GM19324 (cell line): ENCODE results near the gene LSM12.
A peak's percentile ranks its signal among the peaks of the same experiment; 100 is the strongest.
"Not testable (repeated sequence)": the region's sequence is repeated elsewhere in the genome, so short reads cannot be mapped to it uniquely, and the experiment has no call there.

ENCODE experiments used
- ATAC-seq: cut with Tn5 transposase; IDR thresholded peaks from one replicate; pipeline ENCODE4 v1.9.1; 2021; ENCODE audit warnings: mild to moderate bottlenecking, moderate library complexity; ENCODE audit not compliant: unreplicated experiment, low FRiP score

Gene LSM12

GRCh38 chr17:44045486-44045885 lies 21.0 kb downstream of the LSM12 start:
- ATAC-seq, result no peak

DNA sequence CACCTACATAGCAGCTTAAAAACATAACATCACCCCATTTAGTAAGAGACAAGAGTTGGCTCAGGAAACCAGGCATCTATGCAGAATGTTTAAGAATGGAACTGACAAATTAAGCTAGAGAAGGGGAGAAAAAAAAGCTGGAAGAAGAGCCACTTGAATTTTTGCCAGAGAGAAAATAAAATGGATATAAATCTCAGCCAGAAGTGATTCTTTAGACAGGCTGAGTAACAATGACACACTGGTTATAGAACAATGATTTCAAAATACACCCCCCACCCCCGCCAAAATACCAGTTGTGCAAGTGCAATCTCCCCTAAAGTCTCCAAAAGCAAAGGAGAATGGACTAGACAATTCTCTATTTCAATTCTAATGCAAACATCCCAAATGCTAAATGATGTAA lies 22.4 kb downstream of the LSM12 start:
- ATAC-seq, result no peak

- ATAC-seq, result no peak
Measured at GRCh38 chr17:44043272-44043696, 23.2 kb downstream of the LSM12 start.

- no peak for ATAC-seq
Measured at GRCh38 chr17:44039829-44040635, 26.4 kb downstream of the LSM12 start.

GRCh38 chr17:44038604-44039011 lies 27.9 kb downstream of the LSM12 start:
- no peak for ATAC-seq

- ATAC-seq, result no peak
Measured at GRCh38 chr17:44037471-44037870, 29.0 kb downstream of the LSM12 start.

- not testable (repeated sequence) for ATAC-seq
Measured at GRCh38 chr17:44034688-44035087, 31.8 kb downstream of the LSM12 start.

DNA sequence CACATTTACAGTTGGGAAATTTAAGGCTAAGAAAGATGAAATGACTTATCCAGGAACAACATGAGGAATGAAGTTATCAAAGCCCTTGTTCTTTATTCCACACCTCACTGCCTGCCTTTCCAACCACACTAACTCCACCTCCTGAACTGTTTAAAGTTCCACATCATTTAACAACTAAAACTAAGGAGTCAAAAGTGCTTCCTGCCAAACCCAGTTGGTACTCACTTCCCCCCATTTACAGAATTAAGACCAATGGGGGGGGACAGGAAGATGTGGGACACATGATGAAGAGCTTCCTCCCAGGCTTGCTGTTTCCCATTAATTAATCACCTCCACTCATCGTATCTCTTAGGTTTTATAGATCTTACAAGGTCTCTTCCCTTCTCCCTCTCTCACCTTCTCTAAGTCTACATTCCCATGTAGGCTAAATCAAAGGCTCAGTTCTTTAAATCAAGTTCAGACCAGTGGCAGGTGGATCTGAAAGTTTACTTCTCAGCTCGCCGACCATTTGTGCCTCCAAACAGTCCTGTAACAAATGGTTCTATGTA lies 32.5 kb downstream of the LSM12 start:
- no peak for ATAC-seq

DNA sequence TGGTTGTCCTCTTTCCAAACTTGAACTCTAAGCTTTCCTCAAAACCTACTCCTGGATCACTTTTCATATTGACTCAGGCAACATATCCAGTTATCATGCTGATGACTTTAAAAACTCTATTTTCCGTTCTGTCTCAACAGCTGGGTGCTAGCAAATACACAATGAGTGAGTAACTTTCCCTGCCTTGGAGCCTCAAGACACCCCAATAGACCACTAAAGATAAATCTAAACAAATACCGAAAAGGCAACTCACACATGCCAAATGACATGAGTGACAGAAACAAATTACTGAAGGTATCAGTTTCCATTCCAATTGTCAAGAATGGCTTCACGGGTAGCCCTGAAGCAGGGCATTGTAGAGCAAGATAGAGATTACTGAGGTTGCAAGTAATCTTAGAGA lies 36.0 kb downstream of the LSM12 start:
- no peak for ATAC-seq

DNA sequence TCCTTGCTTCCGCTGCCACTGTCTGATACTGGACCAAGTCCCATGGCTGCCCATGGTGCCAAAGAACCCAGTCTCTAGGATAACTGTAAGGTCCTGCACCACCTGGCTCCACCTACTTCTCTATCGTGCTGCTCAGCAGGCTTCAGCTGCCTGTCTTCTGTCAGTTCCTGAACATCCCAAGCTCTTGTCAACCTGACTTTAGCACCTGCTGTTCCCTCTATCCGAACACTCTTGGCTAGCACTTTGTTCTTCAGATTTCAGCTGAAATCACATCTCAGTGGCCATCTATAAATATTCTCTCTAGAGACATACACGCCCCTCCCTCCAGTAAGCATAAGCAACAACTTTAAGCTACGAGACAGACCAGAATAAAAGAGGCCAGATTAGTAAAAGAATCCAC lies 36.7 kb downstream of the LSM12 start:
- no peak for ATAC-seq

GRCh38 chr17:44024853-44025252 lies 41.6 kb downstream of the LSM12 start:
- ATAC-seq, result no peak

GRCh38 chr17:44024271-44024663 lies 42.2 kb downstream of the LSM12 start:
- no peak for ATAC-seq

- no peak for ATAC-seq
Measured at GRCh38 chr17:44023545-44024270, 42.8 kb downstream of the LSM12 start.

- no peak for ATAC-seq
Measured at GRCh38 chr17:44022246-44022645, 44.2 kb downstream of the LSM12 start.

GRCh38 chr17:44021227-44021626 lies 45.2 kb downstream of the LSM12 start:
- not testable (repeated sequence) for ATAC-seq

DNA sequence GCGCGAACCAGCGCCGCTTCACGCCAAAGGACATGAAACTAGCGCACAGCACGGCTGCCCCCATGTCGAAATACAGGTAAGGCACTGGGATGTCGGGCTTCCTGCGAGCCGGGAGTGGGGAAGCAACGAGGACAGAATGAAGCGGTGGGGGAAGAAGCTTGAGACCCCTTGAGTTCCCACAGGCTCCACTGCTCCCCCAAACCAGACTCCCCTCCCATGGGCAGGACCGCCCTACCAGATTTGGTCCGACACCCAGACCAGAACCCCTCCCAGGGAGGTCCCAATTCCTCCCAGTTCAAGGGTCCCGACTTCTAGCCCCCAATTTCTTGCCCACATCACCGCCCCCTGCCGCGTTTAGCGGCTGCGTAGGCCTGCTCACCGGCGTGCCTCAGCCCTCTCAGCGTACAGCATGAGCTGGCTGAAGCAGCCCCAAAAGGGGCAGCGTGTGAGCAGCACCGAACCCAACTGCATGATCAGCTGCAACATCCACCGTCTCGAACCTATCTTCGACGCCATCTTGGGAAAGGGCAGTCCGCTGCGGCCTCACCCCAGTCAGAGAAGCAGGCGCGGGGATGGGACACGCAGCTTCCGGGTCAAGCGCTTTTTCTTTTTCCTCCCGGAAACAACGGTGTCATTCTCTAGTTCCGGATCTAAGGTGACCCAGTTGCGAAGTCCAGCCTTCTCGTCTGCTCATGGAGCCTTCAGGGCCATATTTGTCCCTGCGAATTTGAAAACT lies 51.9 kb downstream of the LSM12 start, which contains the start of gene TMEM101:
TSS of gene TMEM101 (minus strand) at position 527 of the 736 bp plus-strand sequence. CDS start at position 516, 11 bp downstream.
- peak; percentile 75 for ATAC-seq

- ATAC-seq, result no peak
Measured at GRCh38 chr17:44014133-44014436, 52.4 kb downstream of the LSM12 start.

GRCh38 chr17:44012874-44013273 lies 53.6 kb downstream of the LSM12 start:
- no peak for ATAC-seq

GRCh38 chr17:44012391-44012790 lies 54.1 kb downstream of the LSM12 start:
- ATAC-seq, result no peak

GRCh38 chr17:44011876-44012275 lies 54.6 kb downstream of the LSM12 start:
- ATAC-seq, result no peak
